Stimulated activated CD4-positive, alpha-beta T cell treated with anti-CD3 and anti-CD28 coated beads, Interleukin-4, amount 100 ng/mL, for 1 hour (primary cell): ENCODE results near the gene SHISA9.

Source experiments
- DNase-seq: peaks from one replicate; pipeline ENCODE4 v3.0.0-alpha.2; 2020

The SHISA9 gene

DNA sequence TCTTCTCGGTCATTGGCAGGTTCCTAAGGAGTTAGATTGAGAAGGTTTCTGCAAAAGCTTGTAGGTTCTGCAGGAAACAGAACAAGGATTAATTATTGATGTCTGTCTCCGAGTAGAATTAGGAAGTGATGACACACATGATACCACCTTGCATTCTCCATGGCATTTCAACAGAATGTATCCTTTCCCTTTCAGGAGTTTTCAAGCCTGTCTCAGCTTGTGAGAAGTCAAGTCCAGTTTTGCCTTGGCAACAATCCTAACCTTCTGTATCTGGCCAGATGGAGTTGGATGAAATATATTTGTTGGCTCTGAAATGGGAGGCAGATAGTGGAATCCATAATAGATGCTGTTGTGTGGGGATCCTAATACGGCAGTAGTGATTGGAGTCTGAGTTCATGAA is 235.5 kb downstream of the SHISA9 start:
- no peak for DNase-seq

DNA sequence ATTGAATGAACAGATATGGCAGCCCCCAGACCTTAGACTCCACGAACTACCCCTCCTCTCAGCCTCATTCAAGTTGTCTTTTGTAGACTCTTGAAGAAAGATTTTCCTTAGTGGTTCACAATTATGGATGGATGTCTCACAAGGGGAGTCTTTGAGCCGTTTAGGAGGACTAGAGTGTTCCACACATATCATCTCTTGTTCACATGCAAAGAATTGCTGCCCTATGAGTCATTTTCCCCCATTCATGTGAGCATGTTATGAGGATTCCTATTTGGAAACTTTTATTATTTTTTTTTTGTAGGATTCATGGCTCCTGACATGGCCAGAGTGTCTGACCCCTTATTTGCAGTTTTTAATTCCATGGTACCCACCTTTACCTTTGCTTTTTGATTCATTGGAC is 237.1 kb downstream of the SHISA9 start:
- DNase-seq: no peak

- DNase-seq: no peak
These were observed 238.4 kb downstream of the SHISA9 start for GRCh38 chr16:13139661-13140241.

- no peak for DNase-seq
These were observed 242.2 kb downstream of the SHISA9 start for GRCh38 chr16:13143551-13143950.

GRCh38 chr16:13146829-13147228 is 245.4 kb downstream of the SHISA9 start:
- no peak for DNase-seq

GRCh38 chr16:13148294-13148693 is 246.9 kb downstream of the SHISA9 start:
- no peak for DNase-seq

GRCh38 chr16:13148836-13149235 is 247.4 kb downstream of the SHISA9 start:
- DNase-seq: no peak

- no peak for DNase-seq
These were observed 248.9 kb downstream of the SHISA9 start for GRCh38 chr16:13150181-13150885.

DNA sequence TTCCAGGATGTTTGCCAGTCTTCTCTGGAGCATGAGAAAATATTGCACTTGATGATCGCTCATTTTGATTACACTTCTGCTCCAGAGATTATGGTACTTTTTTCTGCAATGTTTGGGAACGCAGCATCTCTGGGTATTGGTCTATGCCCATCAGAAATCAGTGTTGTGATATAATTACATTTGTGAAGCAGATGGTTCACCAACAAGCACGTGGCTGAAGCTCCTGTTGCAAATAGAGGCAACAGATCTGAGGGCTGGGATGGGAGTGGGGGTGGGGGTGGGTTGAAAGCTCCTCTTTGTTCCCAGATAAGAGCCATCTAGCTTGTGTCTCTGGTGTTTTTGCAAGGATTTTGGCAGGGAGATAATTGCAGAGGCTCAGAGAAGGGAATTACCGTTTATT is 252.3 kb downstream of the SHISA9 start:
- DNase-seq: no peak

- no peak for DNase-seq
These were observed 253.4 kb downstream of the SHISA9 start for GRCh38 chr16:13154799-13155198.

DNA sequence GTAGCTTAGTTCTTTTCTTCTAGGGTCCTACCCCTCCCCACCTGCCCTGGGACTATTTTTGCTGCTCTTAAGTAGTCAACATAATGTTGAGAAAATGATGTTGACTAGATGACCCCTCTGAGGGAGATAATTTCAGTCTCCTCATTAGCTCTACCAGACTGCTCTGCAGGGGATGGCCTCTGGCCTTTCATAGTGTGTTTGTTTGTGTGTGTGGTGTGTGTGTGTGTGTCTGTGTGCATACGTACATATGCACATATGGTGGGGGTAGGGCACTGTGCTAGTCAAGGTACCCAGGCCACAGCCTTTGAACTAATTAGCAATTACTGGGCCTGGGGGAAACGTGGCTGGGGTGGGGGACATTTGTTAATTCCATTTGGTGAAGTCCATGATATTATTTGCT is 254.0 kb downstream of the SHISA9 start:
- no peak for DNase-seq

GRCh38 chr16:13155780-13156179 is 254.4 kb downstream of the SHISA9 start:
- DNase-seq: no peak

GRCh38 chr16:13157082-13157481 is 255.7 kb downstream of the SHISA9 start:
- DNase-seq: no peak

DNA sequence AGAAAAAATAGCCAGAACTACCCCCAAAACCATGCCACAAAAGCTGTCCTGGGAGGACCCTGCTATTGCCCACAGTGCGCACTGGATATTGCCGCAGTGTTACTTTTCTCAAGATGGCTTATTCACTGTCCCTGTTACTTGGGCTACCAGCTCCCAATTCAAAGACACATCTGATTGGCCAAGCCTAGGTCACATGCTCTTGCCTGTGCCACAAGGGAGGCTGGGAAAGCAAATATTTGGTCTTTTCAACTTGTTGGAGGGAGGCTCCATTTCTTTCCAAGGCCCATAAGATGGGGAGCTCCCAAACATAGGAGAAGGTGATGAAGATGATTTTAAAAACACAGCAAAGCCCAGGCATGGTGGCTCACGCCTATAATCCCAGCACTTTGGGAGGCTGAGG is 257.0 kb downstream of the SHISA9 start:
- DNase-seq: no peak

DNA sequence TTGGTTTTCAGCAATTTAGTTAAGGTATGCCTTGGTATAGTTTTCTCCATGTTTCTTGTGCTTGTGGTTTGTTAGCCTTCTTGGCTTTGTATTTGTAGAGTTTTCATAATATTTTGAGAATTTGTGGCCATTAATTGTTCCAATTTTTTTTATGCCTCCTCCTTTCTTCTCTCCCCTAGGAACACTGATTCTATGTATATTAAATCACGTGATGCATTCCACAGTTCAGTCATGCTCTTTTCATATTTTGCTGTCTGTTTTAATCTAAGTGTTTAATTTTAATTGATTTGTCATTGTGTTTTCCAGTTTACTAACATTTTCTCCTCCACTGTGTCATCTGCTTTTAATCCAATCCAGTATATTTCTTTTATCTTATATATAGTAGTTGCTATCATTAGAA is 263.6 kb downstream of the SHISA9 start:
- DNase-seq: no peak

DNA sequence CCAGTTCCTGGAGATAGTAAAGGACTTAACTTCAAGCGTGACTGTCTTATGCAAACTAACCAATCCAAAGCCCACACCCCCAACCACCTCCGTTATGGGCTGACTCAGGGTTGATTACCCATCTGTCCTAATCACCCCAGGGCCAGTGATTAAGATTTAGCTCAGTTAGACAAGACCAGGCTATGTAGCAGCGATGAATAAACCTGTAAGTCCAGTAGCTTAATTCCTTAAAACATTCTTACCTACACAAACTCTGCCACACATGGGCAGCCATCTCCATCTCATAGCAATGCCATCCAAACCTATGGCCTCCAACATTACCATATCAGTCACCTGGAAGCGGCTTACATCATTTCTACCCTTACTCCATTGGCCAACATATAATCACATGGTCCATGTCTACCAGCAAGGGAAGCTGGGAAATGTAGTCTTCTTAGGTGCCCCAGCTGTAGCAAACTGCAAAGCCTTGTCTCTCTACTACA is 266.7 kb downstream of the SHISA9 start:
- no peak for DNase-seq

GRCh38 chr16:13171313-13171712 is 269.9 kb downstream of the SHISA9 start:
- DNase-seq: no peak

GRCh38 chr16:13176711-13177110 is 275.3 kb downstream of the SHISA9 start:
- DNase-seq: no peak

GRCh38 chr16:13178318-13178717 is 276.9 kb downstream of the SHISA9 start:
- DNase-seq: no peak

DNA sequence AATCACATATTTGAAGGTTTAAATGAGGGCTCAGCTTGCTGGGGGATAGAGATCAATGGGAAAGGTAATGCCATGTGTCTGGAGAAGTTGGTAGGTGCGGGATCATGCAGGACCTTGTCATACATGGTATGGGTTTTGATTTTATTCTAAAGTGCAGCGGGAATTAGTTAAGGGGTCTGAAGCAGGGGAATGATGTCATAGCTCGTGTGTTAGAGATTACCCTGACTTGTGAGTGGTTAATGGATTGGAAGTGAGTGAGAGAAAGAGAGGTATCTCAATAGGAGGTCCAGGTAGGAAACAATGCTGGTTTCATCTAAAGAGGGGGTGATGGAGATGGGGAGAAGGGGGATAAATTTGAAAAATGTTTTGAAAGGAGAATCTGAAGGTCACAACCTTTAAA is 280.0 kb downstream of the SHISA9 start:
- DNase-seq: no peak

DNA sequence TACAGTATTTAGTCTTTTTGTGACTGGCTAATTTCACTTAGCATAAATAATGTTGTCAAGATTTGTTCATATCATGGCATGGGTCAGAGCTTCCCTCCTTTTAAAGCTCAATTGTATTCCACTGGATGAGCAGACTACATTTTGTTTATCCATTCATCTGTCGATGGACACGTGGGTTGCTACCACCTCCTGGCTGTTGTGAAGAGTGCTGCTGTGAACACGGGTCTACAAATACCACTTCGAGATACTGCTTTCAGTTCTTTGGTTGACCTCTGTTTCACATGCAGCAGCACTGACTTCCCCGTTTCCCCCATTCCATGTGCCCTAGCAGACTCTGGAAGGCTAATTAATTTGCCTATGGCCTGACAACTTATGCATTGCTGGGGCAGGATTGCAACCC is 285.4 kb downstream of the SHISA9 start:
- no peak for DNase-seq

- no peak for DNase-seq
These were observed 287.9 kb downstream of the SHISA9 start for GRCh38 chr16:13189250-13189649.

DNA sequence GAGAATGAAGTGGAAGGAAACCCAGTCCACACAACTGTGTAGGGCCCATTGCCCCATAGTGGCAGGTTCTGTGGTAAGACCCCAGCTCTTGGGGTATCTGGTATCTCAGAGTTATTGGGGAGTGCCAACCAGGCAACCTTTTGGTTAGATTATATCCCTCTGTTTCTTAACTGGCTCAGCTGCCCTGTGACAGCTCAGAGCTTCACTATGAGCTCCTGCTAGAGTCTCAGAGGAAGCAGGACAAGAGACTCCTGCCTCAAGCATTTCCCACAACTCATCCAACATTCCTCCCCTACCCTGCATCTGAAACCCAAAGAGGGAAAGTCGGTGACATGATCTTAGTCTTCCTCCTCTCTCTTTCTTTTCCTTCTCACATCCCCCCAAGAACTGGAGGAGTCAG is 292.3 kb downstream of the SHISA9 start:
- no peak for DNase-seq

- DNase-seq: no peak
These were observed 293.4 kb downstream of the SHISA9 start for GRCh38 chr16:13194766-13195165.

- no peak for DNase-seq
These were observed 302.3 kb downstream of the SHISA9 start for GRCh38 chr16:13203725-13204124.
